ENCODE data around the gene HAND1.

HAND1 gene

DNA sequence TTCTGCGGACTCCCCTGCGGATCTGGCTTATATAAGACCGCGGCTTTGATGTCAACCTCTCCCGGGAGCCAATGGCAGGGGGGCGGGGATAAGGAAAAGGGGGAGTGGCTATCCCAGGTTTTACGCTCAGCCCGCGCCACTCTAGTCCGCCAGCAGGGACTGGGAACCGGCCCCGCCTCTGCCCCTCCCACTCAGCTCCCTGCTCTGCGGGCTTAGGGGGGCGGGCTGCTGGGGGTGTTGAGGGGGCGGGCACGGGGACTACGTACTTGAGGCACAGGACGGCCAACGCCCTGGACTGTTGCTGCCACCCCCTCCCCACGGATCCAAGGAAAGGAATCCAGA is at the start of gene HAND1:
TSS of gene HAND1 (minus strand) at position 4 of the 342 bp plus-strand sequence. CDS start 219 bp downstream, outside the sequence.
- ATAC-seq (ENCODE audit: low read depth) (no peak), DNase-seq (ENCODE audit: low spot score in 2 of 2) (no peak)
- Mint-ChIP-seq H3K27me3 (peaks cover 42% of the 10 kb centered on the region), H3K27ac (peak within 1 kb of the TSS; percentile 76), H3K9me3 (peaks cover 5% of the 10 kb centered on the region), H3K4me1 (peaks cover 27% of the 10 kb centered on the region), H3K4me3 (peak within 1 kb of the TSS; percentile 66), H3K36me3 (peaks cover 6% of the 10 kb centered on the region)

DNA sequence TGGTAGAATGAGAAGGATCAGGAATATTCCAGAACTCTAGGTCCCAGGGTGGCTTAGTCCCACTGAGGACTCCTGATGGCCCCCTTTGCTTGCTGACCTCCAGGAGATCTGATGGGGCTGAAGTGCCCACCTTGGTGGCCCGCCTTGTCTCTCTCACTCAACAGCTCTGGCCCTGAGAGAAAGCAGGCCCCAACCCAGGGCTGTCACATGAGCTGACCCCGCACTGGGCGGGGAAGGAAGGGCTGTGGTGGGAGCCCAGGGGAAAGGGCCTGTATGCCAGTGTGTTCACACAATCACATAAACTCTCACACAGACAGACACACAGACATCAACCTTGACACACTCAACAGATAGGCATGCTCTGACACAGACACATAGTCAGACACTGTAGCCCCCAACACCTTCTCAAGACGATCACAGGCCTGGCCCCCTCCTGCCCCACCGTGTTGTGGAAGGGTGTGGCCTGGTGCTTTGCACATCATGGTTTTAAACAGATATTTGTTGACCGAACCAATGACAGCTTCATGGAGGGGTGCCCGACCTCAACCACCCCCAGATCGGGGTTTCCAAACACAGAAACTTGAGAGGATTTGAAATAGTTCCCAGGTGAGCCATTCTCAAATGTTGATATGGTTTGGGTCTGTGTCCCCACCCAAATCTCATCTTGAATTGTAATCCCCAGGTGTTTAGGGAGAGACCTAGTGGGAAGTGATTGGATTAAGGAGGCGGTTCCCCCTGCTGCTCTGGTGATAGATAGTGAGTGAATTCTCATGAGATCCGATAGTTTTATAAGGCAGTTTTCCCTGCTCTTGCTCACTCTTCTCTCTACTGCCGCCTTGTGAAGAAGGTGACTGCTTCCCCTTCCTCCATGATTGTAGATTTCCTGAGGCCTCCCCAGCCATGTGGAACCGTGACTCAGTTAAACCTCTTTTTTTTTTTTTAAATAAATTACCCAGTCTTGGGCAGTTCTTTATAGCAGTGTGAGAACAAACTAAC is 48.5 kb upstream of the HAND1 start:
- Mint-ChIP-seq H3K4me1 (no peaks in the 10 kb centered on the region), H3K36me3 (no peaks in the 10 kb centered on the region), H3K4me3 (no peak overlapping the region), H3K27ac (no peak overlapping the region), H3K27me3 (peaks cover 19% of the 10 kb centered on the region), H3K9me3 (no peaks in the 10 kb centered on the region)
- DNase-seq (ENCODE audit: low spot score in 2 of 2): no peak
- ATAC-seq (ENCODE audit: low read depth): no peak

DNA sequence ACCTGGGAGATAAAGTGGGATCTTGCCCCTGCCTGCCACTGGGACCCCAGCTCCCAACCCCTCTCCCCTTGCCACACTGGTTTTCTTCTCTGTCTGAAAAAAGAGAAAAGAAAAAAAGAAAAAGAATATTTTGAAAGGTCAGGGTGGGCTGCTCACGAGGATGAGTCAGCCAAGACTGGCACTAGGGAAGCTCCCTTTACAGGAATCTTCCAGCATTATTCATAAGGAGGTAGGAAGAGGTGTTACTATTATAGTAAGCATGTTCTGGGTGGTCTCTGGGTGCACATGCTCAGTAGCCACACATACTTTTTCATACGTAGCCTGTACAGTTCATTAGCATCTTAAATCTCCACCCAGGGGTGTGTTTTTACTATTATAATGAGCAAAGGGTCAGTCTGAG is 46.8 kb upstream of the HAND1 start:
- no peak overlapping the region for H3K27ac Mint-ChIP-seq
- H3K9me3 Mint-ChIP-seq: no peaks in the 10 kb centered on the region
- no peak overlapping the region for H3K4me3 Mint-ChIP-seq
- no peaks in the 10 kb centered on the region for H3K4me1 Mint-ChIP-seq
- H3K27me3 Mint-ChIP-seq: peaks cover 23% of the 10 kb centered on the region
- H3K36me3 Mint-ChIP-seq: no peaks in the 10 kb centered on the region
- ATAC-seq (ENCODE audit: low read depth): no peak
- no peak for DNase-seq (ENCODE audit: low spot score in 2 of 2)

DNA sequence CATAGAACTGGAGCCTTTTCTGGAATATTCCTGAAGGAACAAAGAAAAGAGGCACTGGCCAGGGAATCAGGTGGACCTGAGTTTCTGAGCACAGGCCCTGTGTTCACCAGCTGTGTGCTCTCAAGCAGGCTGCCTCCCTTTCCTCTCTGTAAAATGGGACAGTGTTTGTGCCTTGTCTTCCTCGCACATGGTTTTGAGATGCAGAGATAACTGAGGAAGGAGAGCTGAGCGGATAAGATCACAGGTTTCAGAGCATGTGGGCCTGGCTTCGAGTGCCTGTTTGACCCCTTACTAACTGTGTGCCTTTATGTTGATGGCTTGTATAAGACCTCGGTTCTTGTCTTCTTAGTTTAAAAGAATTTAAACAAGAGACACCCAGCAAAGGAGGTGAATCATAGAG is 46.2 kb upstream of the HAND1 start:
- Mint-ChIP-seq H3K4me1 (no peaks in the 10 kb centered on the region), H3K4me3 (no peak overlapping the region), H3K9me3 (no peaks in the 10 kb centered on the region), H3K27ac (no peak overlapping the region), H3K27me3 (peaks cover 28% of the 10 kb centered on the region), H3K36me3 (no peaks in the 10 kb centered on the region)
- ATAC-seq (ENCODE audit: low read depth): no peak
- no peak for DNase-seq (ENCODE audit: low spot score in 2 of 2)

DNA sequence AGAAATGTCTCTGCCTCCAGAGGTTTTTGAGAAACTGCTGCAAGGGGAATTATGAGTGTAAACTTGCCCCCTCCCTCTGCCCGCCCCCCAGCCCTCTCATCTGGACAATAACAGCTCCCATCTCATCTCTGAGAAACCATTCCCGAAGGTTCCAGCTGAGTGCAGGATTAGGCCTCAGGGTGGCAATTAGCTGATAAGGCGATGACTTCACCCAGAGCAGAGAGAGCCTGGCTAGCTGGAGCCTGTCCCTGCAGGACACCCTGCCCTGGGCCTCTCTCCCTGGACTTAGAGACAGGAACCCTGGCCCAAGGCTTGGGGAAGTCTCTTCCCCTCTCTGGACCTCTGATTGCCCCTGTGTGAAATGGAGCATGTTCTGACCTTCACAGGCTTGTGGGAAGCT is 45.7 kb upstream of the HAND1 start:
- no peaks in the 10 kb centered on the region for H3K9me3 Mint-ChIP-seq
- no peaks in the 10 kb centered on the region for H3K4me1 Mint-ChIP-seq
- H3K4me3 Mint-ChIP-seq: no peak overlapping the region
- DNase-seq (ENCODE audit: low spot score in 2 of 2) (no peak), ATAC-seq (ENCODE audit: low read depth) (no peak)
- no peak overlapping the region for H3K27ac Mint-ChIP-seq
- H3K36me3 Mint-ChIP-seq: no peaks in the 10 kb centered on the region
- peaks cover 27% of the 10 kb centered on the region for H3K27me3 Mint-ChIP-seq

DNA sequence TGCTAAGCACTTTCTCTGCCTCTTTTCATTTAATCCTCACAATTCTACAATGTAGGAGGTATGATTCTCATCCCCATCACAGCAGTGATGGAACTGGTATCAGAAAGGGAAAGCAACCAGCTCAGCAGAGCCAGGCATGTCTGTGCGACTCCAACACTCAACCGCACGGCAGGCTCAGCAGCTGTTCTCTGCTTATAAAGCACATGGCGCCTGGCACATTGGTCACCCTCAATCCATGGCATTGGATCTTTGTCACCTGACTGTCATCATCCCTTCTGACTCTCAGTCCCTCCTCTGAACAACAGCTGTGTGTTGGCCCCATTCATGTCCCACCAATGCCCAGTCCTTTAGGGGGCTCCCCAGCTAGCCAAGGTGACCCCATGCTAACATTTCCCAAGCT is 45.1 kb upstream of the HAND1 start:
- no peaks in the 10 kb centered on the region for H3K9me3 Mint-ChIP-seq
- no peaks in the 10 kb centered on the region for H3K4me1 Mint-ChIP-seq
- ATAC-seq (ENCODE audit: low read depth) (no peak), DNase-seq (ENCODE audit: low spot score in 2 of 2) (no peak)
- no peak overlapping the region for H3K27ac Mint-ChIP-seq
- H3K27me3 Mint-ChIP-seq: peaks cover 25% of the 10 kb centered on the region
- H3K4me3 Mint-ChIP-seq: no peak overlapping the region
- no peaks in the 10 kb centered on the region for H3K36me3 Mint-ChIP-seq

DNA sequence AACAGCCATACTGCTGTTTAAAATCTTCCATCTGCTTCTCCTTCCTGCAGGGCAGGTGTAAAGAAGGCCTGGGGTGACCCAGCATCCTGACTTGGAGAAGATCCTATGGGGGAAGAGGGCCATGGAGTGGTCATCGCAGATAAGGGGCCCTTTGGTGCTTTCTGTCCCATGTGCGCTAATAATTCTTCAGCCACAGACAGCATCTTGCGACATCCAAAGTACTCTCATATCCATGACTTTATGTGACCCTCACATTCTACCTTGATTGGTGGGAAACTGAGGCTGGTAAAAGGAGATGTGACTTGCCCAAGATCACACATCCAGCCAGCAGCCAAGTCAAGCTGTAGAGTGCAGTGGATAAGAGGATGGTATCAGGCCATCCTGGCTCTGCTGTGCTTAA is 44.3 kb upstream of the HAND1 start:
- H3K4me1 Mint-ChIP-seq: no peaks in the 10 kb centered on the region
- ATAC-seq (ENCODE audit: low read depth) (no peak), DNase-seq (ENCODE audit: low spot score in 2 of 2) (no peak)
- no peaks in the 10 kb centered on the region for H3K36me3 Mint-ChIP-seq
- H3K27me3 Mint-ChIP-seq: peaks cover 24% of the 10 kb centered on the region
- no peak overlapping the region for H3K4me3 Mint-ChIP-seq
- H3K27ac Mint-ChIP-seq: no peak overlapping the region
- H3K9me3 Mint-ChIP-seq: no peaks in the 10 kb centered on the region

DNA sequence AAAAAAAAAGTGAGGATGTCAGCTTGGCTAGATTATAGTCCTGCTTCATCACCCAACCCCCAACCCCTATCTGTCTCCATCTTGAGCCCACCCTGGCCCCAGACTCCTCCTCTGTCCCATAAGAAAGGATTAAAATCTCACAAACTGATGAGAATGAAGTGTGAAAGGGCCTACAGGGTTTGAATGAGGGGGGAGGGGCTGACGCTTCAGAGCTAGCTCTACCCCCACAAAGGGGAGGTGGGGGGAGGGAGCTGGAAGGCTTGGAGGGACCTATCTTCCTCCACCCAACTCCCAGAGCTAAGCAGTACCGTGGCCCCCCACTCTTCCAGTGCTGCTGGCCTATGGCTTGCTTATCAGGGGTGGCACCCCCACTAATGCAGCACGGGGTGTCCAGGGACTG is 43.7 kb upstream of the HAND1 start:
- ATAC-seq (ENCODE audit: low read depth) (no peak), DNase-seq (ENCODE audit: low spot score in 2 of 2) (no peak)
- peaks cover 24% of the 10 kb centered on the region for H3K27me3 Mint-ChIP-seq

DNA sequence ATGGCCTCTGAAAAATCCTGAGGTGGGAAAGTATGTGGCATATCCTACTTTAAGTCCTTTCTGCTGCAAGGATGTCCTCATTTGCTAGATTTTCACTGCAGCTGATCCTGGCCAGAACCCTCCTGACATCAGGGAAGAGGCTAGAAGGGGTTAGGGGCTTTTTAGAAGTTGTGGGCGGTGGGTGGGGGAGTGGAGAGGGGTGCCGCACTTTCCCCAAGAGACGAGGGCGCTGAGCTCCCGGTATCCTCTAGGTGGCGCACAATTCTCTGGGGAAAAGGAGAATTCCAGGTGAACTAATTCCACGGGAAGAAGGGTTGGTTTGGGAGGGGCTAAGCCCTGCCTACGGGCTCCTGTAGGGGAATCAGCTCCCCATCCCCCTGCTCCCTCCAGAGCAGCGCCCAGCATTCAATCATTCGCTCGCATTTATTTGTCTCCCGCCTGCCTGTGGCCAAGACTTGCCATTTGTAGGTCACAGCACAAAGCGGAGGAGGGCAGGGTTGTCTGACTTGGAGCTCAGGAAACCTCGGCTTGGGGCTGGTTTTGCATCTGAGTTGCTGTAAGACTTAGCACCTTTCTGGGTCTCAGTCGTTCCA is 42.9 kb upstream of the HAND1 start:
- Mint-ChIP-seq H3K4me1 (no peaks in the 10 kb centered on the region), H3K27ac (no peak overlapping the region), H3K36me3 (no peaks in the 10 kb centered on the region), H3K4me3 (no peak overlapping the region), H3K9me3 (no peaks in the 10 kb centered on the region), H3K27me3 (peaks cover 27% of the 10 kb centered on the region)
- ATAC-seq (ENCODE audit: low read depth) (no peak), DNase-seq (ENCODE audit: low spot score in 2 of 2) (no peak)

More for the DNA sequence above, 43.7 kb upstream of the HAND1 start:
- Mint-ChIP-seq H3K36me3 (no peaks in the 10 kb centered on the region), H3K9me3 (no peaks in the 10 kb centered on the region), H3K4me1 (no peaks in the 10 kb centered on the region), H3K27ac (no peak overlapping the region), H3K4me3 (no peak overlapping the region)

DNA sequence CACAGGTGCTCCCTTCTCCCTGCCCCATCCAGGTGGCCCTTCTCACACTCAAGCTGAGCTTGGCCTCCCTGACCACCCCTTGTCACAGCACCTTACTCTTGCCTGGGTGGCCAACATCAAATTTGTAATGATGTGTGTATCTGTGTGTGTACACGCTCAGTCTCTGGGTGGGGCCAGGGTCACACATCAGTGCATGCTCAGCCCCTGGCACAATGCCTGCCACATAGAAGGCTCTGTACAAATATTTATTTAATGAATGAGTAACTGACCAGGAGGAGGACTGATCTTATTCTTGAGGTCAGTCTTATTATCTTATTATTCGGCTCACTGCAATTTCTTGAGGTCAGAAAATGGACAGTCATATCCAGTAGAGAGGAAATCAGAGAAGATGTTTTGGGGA is 41.3 kb upstream of the HAND1 start:
- H3K4me1 Mint-ChIP-seq: no peaks in the 10 kb centered on the region
- H3K36me3 Mint-ChIP-seq: no peaks in the 10 kb centered on the region
- no peaks in the 10 kb centered on the region for H3K9me3 Mint-ChIP-seq
- ATAC-seq (ENCODE audit: low read depth): no peak
- H3K27ac Mint-ChIP-seq: no peak overlapping the region
- DNase-seq (ENCODE audit: low spot score in 2 of 2): no peak
- peaks cover 31% of the 10 kb centered on the region for H3K27me3 Mint-ChIP-seq
- no peak overlapping the region for H3K4me3 Mint-ChIP-seq

DNA sequence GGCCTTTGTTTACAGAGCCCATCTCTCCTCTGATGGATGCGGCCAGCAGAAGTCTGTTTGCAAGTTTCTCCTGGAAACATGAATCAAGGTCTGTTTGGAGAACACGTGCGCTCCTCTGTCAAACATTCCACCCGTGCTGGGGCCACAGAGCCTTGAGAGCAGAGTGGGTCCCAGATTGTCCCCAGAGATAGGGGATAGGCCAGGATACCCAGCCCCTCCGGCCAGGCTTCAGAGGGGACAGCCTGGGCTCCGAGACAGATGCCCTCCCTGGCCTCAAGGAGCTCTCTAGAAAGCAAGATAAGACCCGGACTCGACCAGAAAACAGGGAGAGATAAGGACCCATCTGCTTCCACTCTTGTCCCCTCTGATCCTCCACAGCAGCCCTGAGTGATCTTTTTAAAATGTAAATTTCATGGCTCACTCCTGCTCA is 40.4 kb upstream of the HAND1 start:
- no peak overlapping the region for H3K27ac Mint-ChIP-seq
- no peaks in the 10 kb centered on the region for H3K36me3 Mint-ChIP-seq
- H3K4me3 Mint-ChIP-seq: no peak overlapping the region
- no peaks in the 10 kb centered on the region for H3K9me3 Mint-ChIP-seq
- H3K4me1 Mint-ChIP-seq: no peaks in the 10 kb centered on the region
- DNase-seq (ENCODE audit: low spot score in 2 of 2) (no peak), ATAC-seq (ENCODE audit: low read depth) (no peak)
- peaks cover 32% of the 10 kb centered on the region for H3K27me3 Mint-ChIP-seq

DNA sequence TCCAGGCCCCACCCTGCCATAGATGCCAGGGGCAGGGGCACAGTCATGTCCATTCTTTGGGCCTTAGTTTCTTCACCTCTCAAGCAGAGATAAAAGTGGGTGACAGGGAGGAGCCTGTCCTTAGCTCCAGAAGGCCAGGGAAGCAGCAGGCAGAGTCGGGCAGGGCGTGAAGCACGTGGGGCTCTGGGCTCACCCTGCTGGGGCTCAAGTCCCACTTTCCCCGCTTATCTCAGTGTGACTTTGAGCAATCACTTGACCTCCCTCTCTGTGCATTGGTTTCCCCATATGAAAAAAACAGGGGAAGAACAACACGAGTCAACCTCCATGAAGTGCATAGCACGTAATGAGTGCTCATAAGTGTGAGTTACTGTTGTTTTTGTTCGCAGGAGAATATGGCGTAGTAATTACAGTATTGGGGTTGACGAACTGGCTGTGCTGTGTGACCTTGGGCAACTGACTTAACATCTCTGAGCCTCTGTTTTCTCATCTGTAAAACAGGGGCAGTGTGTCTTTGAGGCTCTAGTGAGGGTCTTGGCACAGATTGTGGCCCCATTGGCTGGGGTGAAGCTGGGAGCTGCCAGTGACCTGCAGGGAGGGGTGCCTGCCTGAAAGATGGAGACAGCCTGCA is 39.9 kb upstream of the HAND1 start:
- no peak for DNase-seq (ENCODE audit: low spot score in 2 of 2)

DNA sequence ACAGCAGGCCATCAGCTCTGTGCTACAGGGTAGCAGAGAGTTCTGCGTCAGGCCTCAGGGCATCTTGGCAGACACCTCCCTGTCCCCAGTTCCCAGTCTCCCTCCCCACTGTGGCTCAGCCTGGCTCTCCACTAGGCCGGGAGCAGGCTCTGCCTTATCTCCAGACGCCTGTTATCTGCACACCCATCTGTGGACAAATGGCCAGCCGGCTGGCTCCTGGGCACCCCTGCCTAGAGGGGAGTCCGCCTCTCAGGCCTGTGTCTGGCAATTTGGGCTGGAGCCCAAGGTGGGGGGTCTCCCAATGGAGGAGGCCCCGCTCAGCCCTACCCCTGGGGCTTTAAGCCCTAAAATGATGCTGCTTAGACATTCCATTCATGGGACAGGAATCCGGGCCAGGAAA is 39.2 kb upstream of the HAND1 start:
- no peak overlapping the region for H3K4me3 Mint-ChIP-seq

More for the DNA sequence above, 39.9 kb upstream of the HAND1 start:
- Mint-ChIP-seq H3K27me3 (peaks cover 29% of the 10 kb centered on the region), H3K36me3 (no peaks in the 10 kb centered on the region), H3K9me3 (no peaks in the 10 kb centered on the region), H3K27ac (no peak overlapping the region), H3K4me1 (no peaks in the 10 kb centered on the region), H3K4me3 (no peak overlapping the region)
- no peak for ATAC-seq (ENCODE audit: low read depth)

DNA sequence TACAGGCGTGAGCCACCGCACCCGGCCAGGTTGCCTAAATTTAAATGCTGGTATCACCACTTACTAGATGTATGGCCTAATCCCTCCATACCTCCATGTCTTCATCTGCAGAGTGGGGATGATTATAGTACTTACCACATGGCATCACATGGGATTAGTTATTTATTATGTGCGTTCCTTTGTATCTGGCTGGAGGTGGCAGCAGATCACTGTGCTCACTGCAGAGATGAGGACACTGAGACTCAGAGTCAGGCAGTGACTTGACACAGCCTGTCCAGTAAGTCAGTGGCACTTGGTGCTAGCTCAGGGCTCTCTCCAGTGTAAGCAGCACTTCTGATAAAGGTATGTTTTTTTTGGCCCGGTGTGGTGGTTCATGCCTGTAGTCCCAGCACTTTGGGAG is 38.4 kb upstream of the HAND1 start:
- Mint-ChIP-seq H3K4me3 (no peak overlapping the region), H3K27ac (no peak overlapping the region), H3K4me1 (no peaks in the 10 kb centered on the region), H3K9me3 (no peaks in the 10 kb centered on the region), H3K27me3 (peaks cover 27% of the 10 kb centered on the region), H3K36me3 (no peaks in the 10 kb centered on the region)
- no peak for DNase-seq (ENCODE audit: low spot score in 2 of 2)
- no peak for ATAC-seq (ENCODE audit: low read depth)

More for the DNA sequence above, 39.2 kb upstream of the HAND1 start:
- Mint-ChIP-seq H3K27ac (no peak overlapping the region), H3K27me3 (peaks cover 27% of the 10 kb centered on the region), H3K4me1 (no peaks in the 10 kb centered on the region), H3K9me3 (no peaks in the 10 kb centered on the region), H3K36me3 (no peaks in the 10 kb centered on the region)
- no peak for ATAC-seq (ENCODE audit: low read depth)
- DNase-seq (ENCODE audit: low spot score in 2 of 2): no peak
